ENCODE measurements around the gene GPC6.

The GPC6 gene

DNA sequence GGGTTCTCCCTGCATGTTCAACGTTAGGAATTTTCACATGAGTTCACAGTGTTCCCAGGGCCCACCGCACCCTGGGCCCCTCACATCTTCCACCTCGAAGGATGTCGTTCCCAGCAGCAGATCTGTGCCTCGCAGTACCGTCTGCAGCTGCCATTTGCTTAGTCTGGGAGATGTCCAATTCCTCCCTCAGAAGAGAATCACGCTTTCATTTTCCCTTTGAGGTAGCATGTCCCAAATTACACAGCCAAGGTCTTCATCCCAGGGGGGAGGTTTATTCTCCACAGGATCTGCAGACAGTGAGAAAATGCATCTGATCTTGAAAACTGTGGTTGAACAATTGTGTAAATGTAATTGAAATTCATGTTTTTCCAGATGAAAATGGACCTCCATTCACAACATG, 1102.7 kb downstream of the GPC6 start:
- Histone ChIP-seq H3K27ac (ENCODE audit: low read length, poor library complexity, severe bottlenecking) (peak overlapping the region; percentile 36), H3K27me3 (ENCODE audit: control insufficient read depth in 1 of 2, insufficient read depth in 1 of 2, low read length in 2 of 2) (no peaks in the 10 kb centered on the region), H3K23ac (ENCODE audit: low read length in 2 of 2) (no peak overlapping the region), H2AFZ (ENCODE audit: low read depth, low read length) (no peak overlapping the region), H3K14ac (ENCODE audit: low read length in 2 of 2) (no peak overlapping the region), H3K36me3 (ENCODE audit: control insufficient read depth in 1 of 2, insufficient read depth in 2 of 2, low read depth in 1 of 2, low read length in 2 of 2) (no peaks in the 10 kb centered on the region), H3K9ac (ENCODE audit: low read length) (peak overlapping the region; percentile 75), H3K4me1 (ENCODE audit: control insufficient read depth, insufficient read depth, low read depth, low read length) (peaks cover 12% of the 10 kb centered on the region), H4K8ac (ENCODE audit: low read length) (no peak overlapping the region), H3K4me3 (ENCODE audit: insufficient read depth in 1 of 2, low read depth in 1 of 2, low read length in 2 of 2) (peak overlapping the region in 1 of 2 experiments; percentile 69), H3K18ac (ENCODE audit: low read depth in 1 of 2, low read length in 2 of 2) (peak overlapping the region; percentile 50 to 92), H2BK15ac (ENCODE audit: low read depth, poor library complexity, severe bottlenecking) (no peak overlapping the region), H3K79me1 (replicated peaks; ENCODE audit: low read length, poor library complexity, severe bottlenecking) (no peaks in the 10 kb centered on the region), H2AK5ac (ENCODE audit: low read length, severe bottlenecking) (peak overlapping the region; percentile 42), H4K91ac (ENCODE audit: low read length) (peak overlapping the region; percentile 77), H2BK12ac (ENCODE audit: low read length in 2 of 2) (peak overlapping the region in 1 of 2 experiments; percentile 98), H3K9me3 (ENCODE audit: control insufficient read depth, low read length) (no peaks in the 10 kb centered on the region), H2BK120ac (ENCODE audit: low read depth, low read length) (peak overlapping the region; percentile 54), H3K4me2 (ENCODE audit: low read length, poor library complexity, severe bottlenecking) (no peak overlapping the region), H2BK5ac (ENCODE audit: low read depth, low read length, poor library complexity, severe bottlenecking) (no peak overlapping the region), H3K4ac (ENCODE audit: low read depth in 1 of 2, low read length in 2 of 2) (peak overlapping the region; percentile 16 to 60)
- peak; percentile 73 for DNase-seq
- 75% methylated on average over 7 of the region's 7 CpGs for WGBS

- H3K4me2 ChIP-seq (ENCODE audit: low read length, poor library complexity, severe bottlenecking), result no peak overlapping the region
- H3K79me1 ChIP-seq (replicated peaks; ENCODE audit: low read length, poor library complexity, severe bottlenecking), result no peaks in the 10 kb centered on the region
- no peaks in the 10 kb centered on the region for H3K36me3 ChIP-seq (ENCODE audit: control insufficient read depth in 1 of 2, insufficient read depth in 2 of 2, low read depth in 1 of 2, low read length in 2 of 2)
- peak overlapping the region; percentile 75 for H3K9ac ChIP-seq (ENCODE audit: low read length)
- peak overlapping the region; percentile 65 for H3K27ac ChIP-seq (ENCODE audit: low read length, poor library complexity, severe bottlenecking)
- H3K4ac ChIP-seq (ENCODE audit: low read depth in 1 of 2, low read length in 2 of 2), result peak overlapping the region; percentile 70 to 93
- peak overlapping the region; percentile 69 to 98 for H2BK12ac ChIP-seq (ENCODE audit: low read length in 2 of 2)
- no peak overlapping the region for H3K14ac ChIP-seq (ENCODE audit: low read length in 2 of 2)
- H4K91ac ChIP-seq (ENCODE audit: low read length), result peak overlapping the region; percentile 37
- H3K27me3 ChIP-seq (ENCODE audit: control insufficient read depth in 1 of 2, insufficient read depth in 1 of 2, low read length in 2 of 2), result no peaks in the 10 kb centered on the region
- peak overlapping the region; percentile 53 for H2AK5ac ChIP-seq (ENCODE audit: low read length, severe bottlenecking)
- 41% methylated on average over 7 of the region's 7 CpGs for WGBS
- peak; percentile 94 for DNase-seq
- H2BK5ac ChIP-seq (ENCODE audit: low read depth, low read length, poor library complexity, severe bottlenecking), result no peak overlapping the region
- no peak overlapping the region for H3K23ac ChIP-seq (ENCODE audit: low read length in 2 of 2)
- no peak overlapping the region for H2AFZ ChIP-seq (ENCODE audit: low read depth, low read length)
- H3K4me3 ChIP-seq (ENCODE audit: insufficient read depth in 1 of 2, low read depth in 1 of 2, low read length in 2 of 2), result peak overlapping the region in 1 of 2 experiments; percentile 69
- no peak overlapping the region for H2BK15ac ChIP-seq (ENCODE audit: low read depth, poor library complexity, severe bottlenecking)
- peak overlapping the region; percentile 49 for H2BK120ac ChIP-seq (ENCODE audit: low read depth, low read length)
- H3K9me3 ChIP-seq (ENCODE audit: control insufficient read depth, low read length), result no peaks in the 10 kb centered on the region
- peak overlapping the region; percentile 12 for H4K8ac ChIP-seq (ENCODE audit: low read length)
- H3K4me1 ChIP-seq (ENCODE audit: control insufficient read depth, insufficient read depth, low read depth, low read length), result peaks cover 12% of the 10 kb centered on the region
- peak overlapping the region; percentile 61 to 73 for H3K18ac ChIP-seq (ENCODE audit: low read depth in 1 of 2, low read length in 2 of 2)
Measured at GRCh38 chr13:94329754-94330551, 1103.3 kb downstream of the GPC6 start.

GRCh38 chr13:94330552-94331071, 1104.0 kb downstream of the GPC6 start:
- Histone ChIP-seq H3K4me1 (ENCODE audit: control insufficient read depth, insufficient read depth, low read depth, low read length) (peaks cover 12% of the 10 kb centered on the region), H2BK12ac (ENCODE audit: low read length in 2 of 2) (peak overlapping the region; percentile 69 to 98), H4K91ac (ENCODE audit: low read length) (no peak overlapping the region), H3K14ac (ENCODE audit: low read length in 2 of 2) (no peak overlapping the region), H3K27me3 (ENCODE audit: control insufficient read depth in 1 of 2, insufficient read depth in 1 of 2, low read length in 2 of 2) (no peaks in the 10 kb centered on the region), H3K4me2 (ENCODE audit: low read length, poor library complexity, severe bottlenecking) (no peak overlapping the region), H3K23ac (ENCODE audit: low read length in 2 of 2) (no peak overlapping the region), H3K4ac (ENCODE audit: low read depth in 1 of 2, low read length in 2 of 2) (peak overlapping the region; percentile 70 to 93), H2AFZ (ENCODE audit: low read depth, low read length) (no peak overlapping the region), H3K4me3 (ENCODE audit: insufficient read depth in 1 of 2, low read depth in 1 of 2, low read length in 2 of 2) (no peak overlapping the region), H3K27ac (ENCODE audit: low read length, poor library complexity, severe bottlenecking) (no peak overlapping the region), H2BK5ac (ENCODE audit: low read depth, low read length, poor library complexity, severe bottlenecking) (no peak overlapping the region), H2AK5ac (ENCODE audit: low read length, severe bottlenecking) (peak overlapping the region; percentile 53), H2BK120ac (ENCODE audit: low read depth, low read length) (peak overlapping the region; percentile 49), H3K79me1 (replicated peaks; ENCODE audit: low read length, poor library complexity, severe bottlenecking) (no peaks in the 10 kb centered on the region), H3K36me3 (ENCODE audit: control insufficient read depth in 1 of 2, insufficient read depth in 2 of 2, low read depth in 1 of 2, low read length in 2 of 2) (no peaks in the 10 kb centered on the region), H3K9ac (ENCODE audit: low read length) (peak overlapping the region; percentile 75), H2BK15ac (ENCODE audit: low read depth, poor library complexity, severe bottlenecking) (no peak overlapping the region), H3K9me3 (ENCODE audit: control insufficient read depth, low read length) (no peaks in the 10 kb centered on the region), H3K18ac (ENCODE audit: low read depth in 1 of 2, low read length in 2 of 2) (peak overlapping the region; percentile 61 to 73), H4K8ac (ENCODE audit: low read length) (peak overlapping the region; percentile 12)
- 100% methylated on average over 1 of the region's 3 CpGs for WGBS
- no peak for DNase-seq

- H3K23ac ChIP-seq (ENCODE audit: low read length in 2 of 2), result no peak overlapping the region
- H3K4me3 ChIP-seq (ENCODE audit: insufficient read depth in 1 of 2, low read depth in 1 of 2, low read length in 2 of 2), result no peak overlapping the region
- H3K27ac ChIP-seq (ENCODE audit: low read length, poor library complexity, severe bottlenecking), result no peak overlapping the region
- no peaks in the 10 kb centered on the region for H3K9me3 ChIP-seq (ENCODE audit: control insufficient read depth, low read length)
- no peak overlapping the region for H2BK5ac ChIP-seq (ENCODE audit: low read depth, low read length, poor library complexity, severe bottlenecking)
- H3K4me1 ChIP-seq (ENCODE audit: control insufficient read depth, insufficient read depth, low read depth, low read length), result peaks cover 10% of the 10 kb centered on the region
- H3K27me3 ChIP-seq (ENCODE audit: control insufficient read depth in 1 of 2, insufficient read depth in 1 of 2, low read length in 2 of 2), result no peaks in the 10 kb centered on the region
- no peak overlapping the region for H2BK15ac ChIP-seq (ENCODE audit: low read depth, poor library complexity, severe bottlenecking)
- H3K79me1 ChIP-seq (replicated peaks; ENCODE audit: low read length, poor library complexity, severe bottlenecking), result no peaks in the 10 kb centered on the region
- peak overlapping the region; percentile 79 to 80 for H3K18ac ChIP-seq (ENCODE audit: low read depth in 1 of 2, low read length in 2 of 2)
- H3K36me3 ChIP-seq (ENCODE audit: control insufficient read depth in 1 of 2, insufficient read depth in 2 of 2, low read depth in 1 of 2, low read length in 2 of 2), result no peaks in the 10 kb centered on the region
- peak overlapping the region; percentile 64 for H2BK120ac ChIP-seq (ENCODE audit: low read depth, low read length)
- H2AK5ac ChIP-seq (ENCODE audit: low read length, severe bottlenecking), result peak overlapping the region; percentile 37
- H3K9ac ChIP-seq (ENCODE audit: low read length), result no peak overlapping the region
- peak overlapping the region; percentile 74 for H4K8ac ChIP-seq (ENCODE audit: low read length)
- H3K14ac ChIP-seq (ENCODE audit: low read length in 2 of 2), result no peak overlapping the region
- H4K91ac ChIP-seq (ENCODE audit: low read length), result peak overlapping the region; percentile 86
- no peak overlapping the region for H2AFZ ChIP-seq (ENCODE audit: low read depth, low read length)
- WGBS, result 100% methylated on average over 2 of the region's 3 CpGs
- DNase-seq, result no peak
- H2BK12ac ChIP-seq (ENCODE audit: low read length in 2 of 2), result peak overlapping the region; percentile 70 to 98
- no peak overlapping the region for H3K4me2 ChIP-seq (ENCODE audit: low read length, poor library complexity, severe bottlenecking)
- H3K4ac ChIP-seq (ENCODE audit: low read depth in 1 of 2, low read length in 2 of 2), result peak overlapping the region; percentile 39 to 75
Measured at GRCh38 chr13:94331281-94331680, 1104.7 kb downstream of the GPC6 start.

Measured in mesenchymal stem cell (in vitro differentiated cells and primary cell).